ENCODE data around the gene CACNA1C.

DNA sequence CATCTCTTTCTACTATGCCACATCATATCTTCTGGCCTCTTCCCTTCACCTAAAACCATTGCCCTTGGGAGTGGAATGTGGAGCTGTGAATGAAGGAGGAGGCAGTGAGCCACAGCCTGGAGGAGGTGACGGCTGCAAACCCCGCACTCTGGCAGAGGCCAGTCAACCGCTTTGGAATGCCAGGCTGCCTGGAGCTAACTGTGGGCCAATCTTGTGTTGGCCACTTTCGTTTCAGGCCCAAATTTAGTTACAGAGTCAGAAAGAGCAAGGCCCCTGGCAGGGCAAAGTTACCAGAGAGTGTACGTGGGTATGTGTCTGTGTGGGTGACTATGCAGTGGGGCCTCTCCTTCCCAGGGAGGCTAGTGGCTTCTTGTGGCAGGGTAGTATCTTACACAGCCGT lies 40.1 kb downstream of the CACNA1C start:
- TF ChIP-seq, protein P1, sequence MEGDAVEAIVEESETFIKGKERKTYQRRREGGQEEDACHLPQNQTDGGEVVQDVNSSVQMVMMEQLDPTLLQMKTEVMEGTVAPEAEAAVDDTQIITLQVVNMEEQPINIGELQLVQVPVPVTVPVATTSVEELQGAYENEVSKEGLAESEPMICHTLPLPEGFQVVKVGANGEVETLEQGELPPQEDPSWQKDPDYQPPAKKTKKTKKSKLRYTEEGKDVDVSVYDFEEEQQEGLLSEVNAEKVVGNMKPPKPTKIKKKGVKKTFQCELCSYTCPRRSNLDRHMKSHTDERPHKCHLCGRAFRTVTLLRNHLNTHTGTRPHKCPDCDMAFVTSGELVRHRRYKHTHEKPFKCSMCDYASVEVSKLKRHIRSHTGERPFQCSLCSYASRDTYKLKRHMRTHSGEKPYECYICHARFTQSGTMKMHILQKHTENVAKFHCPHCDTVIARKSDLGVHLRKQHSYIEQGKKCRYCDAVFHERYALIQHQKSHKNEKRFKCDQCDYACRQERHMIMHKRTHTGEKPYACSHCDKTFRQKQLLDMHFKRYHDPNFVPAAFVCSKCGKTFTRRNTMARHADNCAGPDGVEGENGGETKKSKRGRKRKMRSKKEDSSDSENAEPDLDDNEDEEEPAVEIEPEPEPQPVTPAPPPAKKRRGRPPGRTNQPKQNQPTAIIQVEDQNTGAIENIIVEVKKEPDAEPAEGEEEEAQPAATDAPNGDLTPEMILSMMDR (IDR thresholded peaks at IDR 0.05) = no peak
- no peak for TF ChIP-seq POLR2A (IDR thresholded peaks at IDR 0.05)
- TF ChIP-seq POLR2AphosphoS5 (IDR thresholded peaks at IDR 0.05) = no peak
